Activated CD4-positive, CD25-positive, alpha-beta regulatory T cell treated with anti-CD3 and anti-CD28 coated beads, Interleukin-2, amount 50 U/mL, for 24 hours (primary cell): ENCODE measurements around the gene AS3MT.

ENCODE experiments used
- ATAC-seq, 2 donors: fragments of 150-1000 bp; cut with Tn5 transposase; one replicate each; pipeline ENCODE4 v1.10.0; 2021; ENCODE audit warnings: mild to moderate bottlenecking in 1 of 2, moderate library complexity in 1 of 2

AS3MT gene

DNA sequence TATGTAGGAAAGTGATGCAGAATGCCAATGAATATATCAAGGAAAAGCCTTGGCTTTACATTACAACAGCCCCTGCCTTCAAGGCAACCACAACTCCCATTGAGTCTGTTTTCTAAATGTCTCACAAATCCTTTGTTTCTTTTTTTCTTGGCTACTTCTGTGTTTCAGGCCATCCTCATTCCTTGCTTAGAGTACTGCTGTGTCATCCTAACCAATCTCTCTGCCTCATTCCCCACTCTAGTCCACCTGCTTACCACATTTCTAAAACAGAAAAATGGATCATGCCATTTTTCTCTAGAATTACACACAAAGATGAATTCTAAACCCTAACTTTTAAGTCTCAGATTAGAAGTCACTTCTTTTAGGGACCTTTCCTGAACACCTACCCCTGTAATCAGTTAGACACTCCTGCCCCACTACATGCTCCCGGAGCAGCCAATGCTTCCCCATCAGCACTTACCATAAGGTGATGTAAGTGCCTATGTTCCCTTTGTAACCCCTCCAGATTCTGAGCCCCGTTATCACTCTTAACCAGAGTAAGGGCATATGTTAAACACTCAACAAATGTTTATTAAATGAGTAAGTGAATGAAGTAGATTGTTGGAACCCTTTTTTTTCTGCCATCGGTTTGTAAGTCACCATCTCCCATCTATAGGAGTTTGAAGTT is 12.4 kb upstream of the AS3MT start:
- no peak for ATAC-seq

DNA sequence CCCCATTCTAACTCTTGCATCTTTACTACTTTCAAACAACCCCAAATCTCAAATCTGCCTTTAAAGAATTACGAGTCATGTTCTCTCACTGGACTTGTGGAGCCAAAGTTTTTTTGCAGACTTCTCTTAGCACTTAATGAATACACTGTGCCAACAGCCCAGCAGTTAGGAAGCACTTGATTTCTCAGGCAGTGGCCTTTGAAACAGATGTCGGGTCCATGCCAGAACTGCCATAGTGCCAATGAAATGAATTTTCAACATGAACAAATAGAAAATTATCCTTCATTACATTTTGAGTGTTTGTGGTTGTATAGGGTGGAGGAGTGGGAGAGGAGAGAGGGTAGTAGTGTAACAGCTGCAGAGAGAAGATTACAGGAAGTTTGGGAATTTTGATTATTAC is 9.4 kb upstream of the AS3MT start:
- ATAC-seq, result no peak

DNA sequence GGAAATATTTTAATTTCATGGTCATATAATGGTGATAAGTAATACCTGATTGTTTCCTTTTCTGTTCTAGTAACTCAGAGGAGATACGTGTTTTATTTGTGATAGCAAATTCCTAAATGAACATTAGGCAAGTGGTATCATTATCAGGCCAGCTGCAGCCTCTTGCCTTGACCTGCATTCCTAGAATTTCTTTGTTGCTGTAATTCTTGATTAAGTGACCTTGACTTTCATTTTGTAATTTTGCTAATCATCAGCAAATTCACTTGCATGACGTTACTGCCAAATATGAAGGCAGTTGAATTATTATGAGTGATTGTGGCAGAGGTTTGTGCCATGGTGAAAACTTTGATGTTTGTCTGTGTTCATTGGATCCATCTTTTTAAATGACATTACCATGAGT is 5.6 kb upstream of the AS3MT start:
- no peak for ATAC-seq

DNA sequence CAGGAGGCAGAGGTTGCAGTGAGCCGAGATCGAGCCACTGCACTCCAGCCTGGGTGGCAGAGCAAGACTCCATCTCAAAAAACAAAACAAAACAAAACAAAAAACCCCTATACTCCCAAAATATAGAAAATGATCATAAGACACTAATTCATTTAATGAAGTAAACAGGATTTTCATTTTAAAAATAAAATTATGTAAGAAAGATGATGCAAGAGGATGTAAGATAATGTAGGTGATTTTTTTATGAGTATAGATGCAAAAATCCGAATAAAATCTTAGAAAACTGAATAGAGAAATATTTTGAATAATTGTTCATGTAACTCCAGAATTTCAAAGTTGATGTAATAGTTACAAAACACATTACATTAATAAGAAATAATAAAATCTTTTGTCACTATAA is 3.6 kb upstream of the AS3MT start:
- ATAC-seq, result no peak

DNA sequence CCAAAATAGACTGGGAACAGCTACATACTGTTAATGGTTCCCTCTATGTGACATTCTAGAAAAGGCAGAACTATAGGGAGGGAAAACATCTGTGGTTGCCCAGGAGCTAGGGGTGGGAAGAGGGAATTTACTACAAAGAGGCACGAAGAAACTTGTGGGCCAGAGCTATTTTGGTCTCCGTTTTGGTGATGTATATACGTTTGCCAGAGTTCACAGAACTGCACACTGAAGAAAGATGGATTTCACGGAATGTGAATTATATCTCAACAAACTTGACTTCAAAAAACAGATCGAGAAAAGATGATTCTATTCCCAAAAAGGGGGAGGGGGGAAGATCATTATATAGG is 386 bp upstream of the AS3MT start:
- no peak for ATAC-seq

DNA sequence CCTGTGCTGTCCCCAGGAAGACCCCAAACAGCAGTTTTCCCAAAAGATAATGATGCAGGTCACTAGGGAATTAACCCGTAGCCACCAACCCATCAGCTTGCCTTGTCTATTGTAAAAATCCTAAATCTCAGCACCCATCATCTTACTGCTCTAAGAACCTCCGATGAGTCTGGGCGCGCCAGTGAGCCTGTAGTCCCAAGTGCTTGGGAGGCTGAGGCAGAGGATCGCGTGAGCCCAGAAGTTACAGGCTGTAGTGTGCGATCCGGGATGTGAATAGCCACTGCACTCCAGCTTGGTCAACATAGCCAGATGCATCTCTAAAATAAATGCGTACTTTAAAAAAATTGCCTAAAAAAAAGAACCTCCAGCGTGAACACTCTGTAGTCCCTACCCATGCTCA is 951 bp downstream of the AS3MT start:
- no peak for ATAC-seq

DNA sequence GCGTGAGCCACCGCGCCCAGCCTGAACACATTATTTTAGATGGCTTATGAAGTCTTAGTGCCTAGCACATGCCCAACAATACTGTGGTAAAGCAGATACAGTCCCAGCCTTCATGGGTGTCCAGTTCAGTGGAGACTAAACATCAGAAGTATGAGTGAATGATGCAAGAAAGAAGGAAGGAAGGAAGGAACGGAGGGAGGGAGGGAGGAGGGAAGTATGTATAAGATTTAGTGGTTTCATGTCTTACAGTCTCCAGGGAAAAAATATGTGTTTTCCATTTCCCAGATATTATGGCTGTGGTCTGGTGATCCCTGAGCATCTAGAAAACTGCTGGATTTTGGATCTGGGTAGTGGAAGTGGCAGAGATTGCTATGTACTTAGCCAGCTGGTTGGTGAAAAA is 2.9 kb downstream of the AS3MT start:
- ATAC-seq, result no peak

DNA sequence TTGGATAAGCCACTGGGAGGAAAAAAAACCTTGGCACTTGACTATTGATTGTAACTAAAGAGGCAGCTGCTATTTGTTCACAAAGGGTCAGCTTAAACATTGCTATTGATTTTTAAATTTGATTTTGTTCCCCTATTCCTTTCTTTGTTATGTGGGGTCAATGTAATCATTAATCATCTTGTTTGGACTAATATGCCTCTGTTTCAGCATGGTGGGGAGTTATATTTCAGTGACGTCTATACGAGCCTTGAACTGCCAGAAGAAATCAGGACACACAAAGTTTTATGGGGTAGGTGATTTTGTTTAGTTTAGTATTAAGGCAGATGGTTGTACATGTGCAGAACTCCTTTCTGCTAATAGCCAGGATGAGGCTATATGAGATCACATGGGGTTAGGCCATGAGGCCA is 7.5 kb downstream of the AS3MT start:
- no peak for ATAC-seq

DNA sequence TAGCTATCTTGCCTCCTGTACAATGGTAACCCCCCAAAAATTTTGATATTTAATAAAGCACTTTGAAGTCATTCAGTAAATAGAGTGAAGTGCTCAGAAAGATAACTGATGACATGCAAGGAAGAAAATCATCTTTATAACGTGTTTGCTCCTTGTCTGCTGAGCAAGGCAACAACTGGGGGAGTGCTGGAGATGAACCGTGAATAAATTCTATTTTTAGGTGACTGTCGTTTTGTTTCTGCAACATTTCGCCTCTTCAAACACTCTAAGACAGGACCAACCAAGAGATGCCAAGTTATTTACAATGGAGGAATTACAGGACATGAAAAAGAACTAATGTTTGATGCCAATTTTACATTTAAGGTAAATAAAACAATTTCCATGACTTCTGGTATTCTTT is 9.4 kb downstream of the AS3MT start:
- no peak for ATAC-seq

DNA sequence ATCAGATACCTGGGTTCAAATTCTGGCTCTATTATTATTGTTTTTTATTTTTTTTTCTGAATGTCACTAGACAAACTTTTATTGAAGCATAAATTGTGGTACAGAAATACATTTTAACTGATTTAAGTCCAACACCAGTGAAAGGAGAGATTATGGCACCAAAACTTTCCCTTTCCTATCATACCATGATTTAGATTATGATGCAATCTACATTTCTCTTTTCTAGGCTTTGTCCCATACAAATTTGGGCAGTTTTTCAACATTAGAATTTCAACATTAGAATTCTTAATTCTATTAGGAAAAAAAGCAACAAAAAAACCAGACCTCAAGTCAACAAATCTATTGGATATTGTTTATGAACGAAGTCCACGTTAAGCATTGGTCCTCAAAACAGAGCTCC is 11.0 kb downstream of the AS3MT start:
- no peak for ATAC-seq

DNA sequence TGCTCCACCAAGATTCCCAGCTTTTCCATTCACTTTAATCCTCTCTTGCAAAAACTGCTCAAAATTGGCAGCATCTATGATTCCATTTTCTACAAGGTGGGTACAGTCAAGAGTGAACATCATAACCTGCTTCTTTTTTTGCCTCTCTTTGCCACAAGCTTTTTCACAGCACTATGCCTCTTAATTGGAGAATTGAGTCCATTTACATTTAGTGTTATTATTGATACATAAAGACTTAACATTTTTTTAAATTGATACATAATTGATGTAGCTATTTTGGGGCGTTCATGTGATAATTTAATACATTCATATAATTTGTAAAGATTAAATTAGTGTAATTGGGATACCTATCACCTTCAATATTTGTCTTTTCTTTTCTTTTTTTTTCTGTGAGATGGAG is 18.8 kb downstream of the AS3MT start:
- ATAC-seq, result no peak

DNA sequence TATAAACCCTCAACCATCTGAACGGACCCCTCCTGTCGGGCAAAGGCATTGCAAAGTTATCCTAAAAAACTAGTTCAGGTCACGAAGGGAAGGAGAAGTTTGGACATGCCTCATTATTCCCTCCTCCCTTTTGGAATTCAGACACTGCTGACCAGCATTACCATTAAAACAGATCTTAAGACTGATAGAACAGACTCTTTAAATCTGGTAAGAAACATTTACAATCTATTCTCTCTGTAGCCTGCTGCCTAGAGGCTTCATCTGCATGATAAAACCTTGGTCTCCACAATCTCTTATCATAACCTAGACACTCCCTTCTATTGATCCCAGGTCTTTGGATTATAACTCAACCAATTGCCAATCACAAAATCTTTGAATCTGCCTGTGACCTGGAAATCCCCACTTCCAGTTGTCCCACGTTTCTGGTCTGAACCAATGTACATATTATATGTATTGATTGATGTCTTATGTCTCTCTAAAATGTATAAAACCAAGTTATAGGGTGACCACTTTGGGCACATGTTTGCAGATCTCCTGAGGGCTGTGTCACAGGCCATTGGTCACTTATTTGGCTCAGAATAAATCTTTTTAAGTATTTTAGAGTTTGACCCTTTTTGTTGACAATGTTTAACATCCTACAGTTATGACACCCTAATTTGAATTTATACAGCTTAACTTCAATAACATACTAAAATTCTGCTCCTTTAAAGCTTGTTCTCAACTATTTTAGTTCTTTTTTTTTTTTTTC is 25.4 kb downstream of the AS3MT start:
- no peak for ATAC-seq

DNA sequence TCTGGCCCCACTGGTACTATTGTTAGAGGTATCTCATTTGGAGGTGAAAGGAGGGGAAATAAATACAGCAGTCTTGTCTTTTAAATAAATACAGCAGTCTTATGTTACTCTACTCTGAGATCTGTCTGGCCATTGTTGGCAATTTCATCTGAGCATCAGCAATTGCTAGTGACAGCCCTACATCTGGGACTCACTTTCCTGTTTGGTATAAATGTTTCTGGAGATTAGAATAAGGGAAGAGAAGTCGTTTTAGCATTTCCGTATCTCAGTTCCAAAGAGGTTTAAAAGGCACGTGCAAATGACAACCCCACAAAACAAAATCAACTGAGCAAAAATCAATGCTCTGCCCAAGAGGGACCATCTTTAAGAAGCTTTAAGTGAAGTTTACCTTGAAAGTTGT is 30.7 kb downstream of the AS3MT start:
- ATAC-seq, result no peak

DNA sequence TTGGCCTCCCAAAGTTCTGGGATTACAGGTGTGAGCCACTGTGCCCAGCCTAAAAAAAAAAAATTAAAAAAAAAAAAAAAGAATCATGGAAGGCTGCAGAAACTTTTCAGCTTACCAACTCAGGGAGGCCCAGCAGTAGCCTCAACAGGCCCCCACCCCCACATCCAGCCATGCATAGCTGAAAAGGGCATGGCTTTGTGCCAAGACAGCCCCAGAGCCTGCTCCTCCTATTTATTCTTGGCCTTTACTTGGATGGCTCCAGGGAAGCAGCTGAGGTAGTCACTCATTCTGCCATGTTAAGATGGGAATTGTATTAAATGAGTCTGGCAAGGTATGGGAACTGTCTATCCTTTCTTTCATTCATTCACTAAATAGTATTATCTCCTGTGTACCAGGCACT is 35.1 kb downstream of the AS3MT start:
- no peak for ATAC-seq

DNA sequence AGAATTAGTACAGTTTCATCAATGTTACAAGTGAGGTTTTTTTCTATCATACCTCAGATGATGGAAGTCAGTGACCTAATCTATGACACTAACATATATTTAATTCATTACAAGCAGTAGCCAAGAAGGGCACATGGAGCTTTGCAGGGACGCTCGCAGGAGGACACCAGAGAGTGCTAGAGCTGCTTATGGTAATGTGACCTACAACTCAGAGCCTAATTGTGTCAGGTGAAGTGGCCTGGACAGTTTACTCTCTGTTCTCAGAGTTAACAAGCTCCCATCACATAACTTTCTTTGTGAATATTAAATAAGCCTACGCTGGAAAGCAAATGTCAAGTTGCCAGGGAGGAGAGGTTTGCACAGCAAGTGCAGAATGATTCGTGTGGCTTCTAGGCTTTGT is 37.2 kb downstream of the AS3MT start:
- no peak for ATAC-seq

DNA sequence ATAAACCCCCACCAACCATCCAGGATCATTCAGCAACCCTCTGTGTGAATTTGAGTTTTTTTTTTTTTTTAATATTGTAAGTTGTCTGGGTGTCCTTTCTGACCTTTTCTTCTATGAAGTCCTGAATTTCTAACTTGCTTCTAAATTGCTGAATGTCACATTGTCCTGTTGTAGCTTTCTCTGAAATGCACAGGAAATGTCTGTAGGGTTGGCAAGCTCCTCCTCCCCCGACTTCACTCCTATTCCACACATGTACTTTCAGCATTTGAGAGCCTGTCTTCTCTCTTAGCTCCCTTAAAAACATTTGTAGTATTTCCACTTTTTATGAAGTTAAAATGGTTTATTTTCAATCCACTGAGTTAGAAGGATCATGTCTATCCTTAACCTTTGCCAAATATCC is 45.5 kb downstream of the AS3MT start:
- no peak for ATAC-seq

DNA sequence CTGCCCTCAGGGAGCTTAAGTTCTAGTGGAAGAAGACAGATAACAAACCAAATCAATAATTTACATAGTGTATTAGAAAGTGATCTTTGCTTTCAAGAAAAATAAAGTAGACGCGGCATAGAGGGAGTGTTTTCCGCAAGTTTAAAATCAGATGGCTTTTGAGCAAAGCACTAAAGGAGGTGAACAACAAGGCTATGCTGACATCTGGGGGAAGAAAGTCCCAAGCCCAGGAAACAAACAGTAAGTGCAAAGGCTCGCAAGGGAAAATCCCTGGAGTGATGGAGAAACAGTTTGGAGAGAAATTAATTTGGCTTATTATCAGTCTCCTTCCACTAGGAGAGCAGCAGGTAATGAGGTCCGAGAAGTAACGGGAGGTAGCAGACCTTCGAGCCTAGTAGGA is 46.9 kb downstream of the AS3MT start:
- no peak for ATAC-seq

DNA sequence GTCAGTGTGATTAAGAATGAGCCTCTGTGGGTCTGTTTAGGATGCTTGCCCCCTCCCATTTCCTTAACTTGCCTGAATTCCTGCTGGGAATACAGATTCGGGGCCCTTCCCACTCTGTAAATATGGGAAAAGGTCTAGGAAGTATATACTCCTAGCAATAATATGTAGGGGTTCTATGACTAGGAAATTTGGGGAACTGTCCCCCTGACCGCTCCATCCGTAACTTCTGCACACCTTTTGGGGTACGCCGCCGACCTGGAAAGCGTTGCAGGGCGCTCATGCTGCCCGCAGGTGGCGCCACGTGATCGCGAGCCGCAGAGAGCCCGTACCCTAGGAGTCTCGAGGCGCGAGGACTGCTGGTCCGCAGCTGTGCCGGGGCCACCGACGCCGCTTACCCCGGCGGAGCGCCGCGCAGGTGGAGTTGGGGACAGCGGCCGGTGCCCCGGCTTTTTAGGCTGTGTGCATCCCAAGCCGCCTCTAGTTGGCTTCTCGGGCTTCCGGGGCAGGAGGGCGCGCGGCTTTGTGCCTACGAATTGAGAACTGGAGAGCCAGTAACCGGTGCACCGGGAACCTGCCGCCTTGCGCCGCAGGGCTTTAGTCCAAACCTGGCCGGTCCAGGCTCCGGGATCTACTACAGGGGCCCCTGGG is 48.2 kb downstream of the AS3MT start:
- peak; percentile 48 to 54 for ATAC-seq

DNA sequence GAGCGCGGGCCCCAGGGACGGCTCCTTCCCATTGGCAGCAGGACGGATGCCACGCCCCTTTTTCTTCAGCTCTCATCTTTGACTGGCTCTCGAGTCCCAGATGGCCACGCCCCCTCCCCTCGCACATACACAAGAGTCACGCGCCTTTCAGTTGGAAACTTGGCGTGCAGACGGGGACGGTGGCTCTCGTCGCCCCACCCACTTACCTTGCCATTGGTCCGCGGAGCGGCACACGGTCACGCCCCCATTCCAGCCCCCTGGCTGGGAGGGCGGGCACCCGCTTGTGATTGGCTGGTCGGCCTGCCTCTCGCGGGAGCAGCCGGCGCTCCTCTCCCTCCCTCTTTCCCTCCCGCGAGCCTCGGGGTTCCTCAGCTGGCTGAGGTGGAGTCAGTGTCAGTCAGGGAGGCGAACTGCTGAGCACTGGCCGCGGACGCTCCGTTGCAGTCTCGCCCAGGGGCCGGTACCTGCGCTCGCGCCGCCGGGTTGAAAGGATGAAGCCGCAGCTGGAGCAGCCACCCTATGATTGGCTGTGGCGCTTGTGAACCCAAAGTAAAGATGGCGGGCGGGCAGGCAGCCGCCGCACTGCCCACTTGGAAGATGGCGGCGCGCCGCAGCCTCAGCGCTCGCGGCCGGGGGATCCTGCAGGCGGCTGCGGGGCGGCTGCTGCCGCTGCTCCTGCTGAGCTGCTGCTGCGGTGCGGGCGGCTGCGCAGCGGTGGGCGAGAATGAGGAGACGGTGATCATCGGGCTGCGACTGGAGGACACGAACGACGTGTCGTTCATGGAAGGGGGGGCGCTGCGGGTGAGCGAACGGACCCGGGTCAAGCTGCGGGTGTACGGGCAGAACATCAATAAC is 48.9 kb downstream of the AS3MT start, which contains the start of gene CNNM2:
Gene CNNM2 (plus strand): TSS at position 333 of the 855 bp plus-strand sequence. CDS start 187 bp downstream, at position 520.
- ATAC-seq, result peak; percentile 90 to 93

DNA sequence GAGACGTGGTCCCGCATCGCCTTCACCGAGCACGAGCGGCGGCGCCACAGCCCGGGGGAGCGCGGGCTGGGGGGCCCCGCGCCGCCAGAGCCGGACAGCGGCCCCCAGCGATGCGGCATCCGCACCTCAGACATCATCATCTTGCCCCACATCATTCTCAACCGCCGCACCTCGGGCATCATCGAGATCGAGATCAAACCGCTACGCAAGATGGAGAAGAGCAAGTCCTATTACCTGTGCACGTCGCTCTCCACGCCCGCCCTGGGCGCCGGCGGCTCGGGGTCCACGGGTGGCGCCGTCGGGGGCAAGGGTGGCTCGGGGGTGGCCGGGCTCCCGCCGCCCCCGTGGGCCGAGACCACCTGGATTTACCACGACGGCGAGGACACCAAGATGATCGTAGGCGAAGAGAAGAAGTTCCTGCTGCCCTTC is 49.6 kb downstream of the AS3MT start:
- no peak for ATAC-seq

DNA sequence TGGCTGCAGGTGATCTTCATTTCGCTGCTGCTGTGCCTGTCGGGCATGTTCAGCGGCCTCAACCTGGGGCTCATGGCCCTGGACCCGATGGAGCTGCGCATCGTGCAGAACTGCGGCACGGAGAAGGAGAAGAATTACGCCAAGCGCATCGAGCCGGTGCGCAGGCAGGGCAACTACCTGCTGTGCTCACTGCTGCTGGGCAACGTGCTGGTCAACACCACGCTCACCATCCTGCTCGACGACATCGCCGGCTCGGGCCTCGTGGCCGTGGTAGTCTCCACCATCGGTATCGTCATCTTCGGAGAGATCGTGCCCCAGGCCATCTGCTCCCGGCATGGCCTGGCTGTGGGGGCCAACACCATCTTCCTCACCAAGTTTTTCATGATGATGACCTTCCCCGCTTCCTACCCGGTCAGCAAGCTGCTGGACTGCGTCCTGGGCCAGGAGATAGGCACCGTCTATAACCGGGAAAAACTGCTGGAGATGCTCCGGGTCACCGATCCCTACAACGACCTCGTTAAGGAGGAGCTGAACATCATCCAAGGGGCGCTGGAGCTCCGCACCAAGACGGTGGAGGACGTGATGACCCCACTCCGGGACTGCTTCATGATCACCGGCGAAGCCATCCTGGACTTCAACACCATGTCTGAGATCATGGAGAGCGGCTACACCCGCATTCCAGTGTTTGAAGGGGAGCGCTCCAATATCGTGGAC is 50.1 kb downstream of the AS3MT start:
- ATAC-seq, result no peak

DNA sequence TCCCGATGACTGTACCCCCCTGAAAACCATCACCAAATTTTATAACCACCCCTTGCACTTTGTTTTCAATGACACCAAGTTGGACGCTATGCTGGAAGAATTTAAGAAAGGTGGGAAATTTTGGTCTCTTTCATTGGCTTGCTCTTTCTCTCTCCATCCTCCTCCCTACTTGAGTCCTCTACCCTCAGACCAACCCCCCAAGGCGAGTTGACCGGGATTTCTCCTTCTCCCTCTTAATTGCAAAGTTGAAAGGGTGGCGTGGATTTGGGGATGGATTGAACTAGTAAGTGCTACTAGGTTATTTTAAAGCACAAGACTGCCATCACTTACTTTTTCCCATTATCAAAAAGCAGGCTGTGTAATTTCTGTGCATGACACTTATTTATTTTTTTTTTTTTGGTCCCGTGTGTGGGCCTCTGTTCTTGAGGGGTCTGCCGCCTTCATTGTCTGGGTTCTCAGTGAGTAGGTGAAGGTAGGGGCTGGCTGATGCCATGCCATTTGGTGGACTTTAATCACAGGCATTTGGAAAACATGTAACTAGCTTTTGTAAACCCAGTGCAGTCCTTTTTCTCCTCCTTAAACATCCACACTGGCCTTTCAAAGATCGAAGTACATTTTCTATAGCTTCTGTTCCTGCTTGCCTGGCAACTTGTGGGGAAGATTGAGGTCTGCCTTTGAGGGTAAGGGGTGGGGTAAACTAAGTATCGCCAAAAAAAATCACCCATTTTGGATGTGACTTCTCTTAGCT is 50.9 kb downstream of the AS3MT start:
- no peak for ATAC-seq
